Measurements from ENCODE around the gene ZNF540. TPM values are rescaled to one million over a fixed set of nuclear protein-coding genes. Genes with fewer than 3 reads are reported as not detected.

Gene ZNF540
- total and polyA plus RNA-seq, 2 of the 8 experiments (the other 6 are each of a cell fraction or from before 2014, with no cell fraction given) = 0.15 to 0.17 TPM

- TF ChIP-seq CTCF (IDR thresholded peaks at IDR 0.05; ENCODE audit: control extremely low read depth in 1 of 3, insufficient read depth in 1 of 3, low read depth in 1 of 3, low read length in 3 of 3) (peak in 2 of 3 experiments; percentile 34 to 59; a peak in 2 of 4 replicates), SIN3A (conservative IDR thresholded peaks at IDR 0.05 in 1 of 2, IDR thresholded peaks at IDR 0.05 in 1 of 2; ENCODE audit: low read depth in 1 of 2, low read length in 2 of 2) (no peak), HDAC2 (IDR thresholded peaks at IDR 0.05; ENCODE audit: borderline replicate concordance in 1 of 2, low read depth in 2 of 2, low read length in 2 of 2) (no peak)
Measured at GRCh38 chr19:37583340-37583739, 11.3 kb upstream of the ZNF540 start (continued).

All from H1 (cell line).